ENCODE results near the gene WDR93. TPM values are rescaled to one million over a fixed set of nuclear protein-coding genes. Genes with fewer than 3 reads are reported as not detected.

Gene WDR93
- total RNA-seq, 1 experiment from 2014 or later, result not detected

- TF ChIP-seq USF2 (CRISPR knock-in tag; IDR thresholded peaks at IDR 0.05), result no peak
- no peak for TF ChIP-seq IRF2 (CRISPR knock-in tag; IDR thresholded peaks at IDR 0.05; ENCODE audit: borderline replicate concordance, low read depth)
- no peak for TF ChIP-seq ATF6 (CRISPR knock-in tag; IDR thresholded peaks at IDR 0.05)
- no peak for TF ChIP-seq ATF1 (CRISPR knock-in tag; IDR thresholded peaks at IDR 0.05)
- no peak for TF ChIP-seq ZNF232 (CRISPR knock-in tag; IDR thresholded peaks at IDR 0.05)
Observed at GRCh38 chr15:89749526-89749925, 58.9 kb downstream of the WDR93 start (continued).

DNA sequence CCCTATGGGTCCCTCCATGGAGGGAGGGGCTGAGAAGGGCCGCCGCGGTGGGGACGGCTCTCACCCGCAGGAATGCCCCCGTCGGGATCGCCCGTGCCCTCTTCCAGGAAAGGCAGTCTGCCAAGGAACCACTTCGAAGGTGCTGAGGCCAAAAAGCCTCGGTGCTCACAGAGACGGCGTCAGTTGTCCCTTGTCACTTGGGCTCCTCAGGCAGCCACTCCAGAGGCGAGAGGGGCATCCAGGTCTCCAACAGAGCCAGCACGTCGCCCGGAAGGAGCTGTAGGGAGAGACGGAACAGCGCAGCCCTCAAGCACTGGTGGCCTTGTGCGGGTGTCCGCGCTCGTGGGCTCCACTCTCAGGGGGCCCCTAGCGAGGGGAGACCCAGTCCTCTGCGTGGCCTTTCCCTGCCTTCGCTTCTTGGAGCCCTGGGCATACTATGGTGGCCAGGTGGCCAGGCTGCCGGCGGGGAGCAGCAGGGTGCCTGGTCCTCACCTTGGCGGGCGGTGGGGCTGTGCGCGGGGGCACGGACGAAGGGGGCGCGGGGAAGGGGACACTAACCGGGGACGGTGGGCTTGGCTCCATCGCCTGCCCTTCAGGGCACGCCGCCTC is 59.4 kb downstream of the WDR93 start:
- ATAC-seq (no peak), DNase-seq (ENCODE audit: low spot score) (no peak)
- Mint-ChIP-seq H3K4me3 (peak overlapping the region; percentile 62), H3K27ac (no peak overlapping the region), H3K27me3 (ENCODE audit: low read depth) (peaks cover 34% of the 10 kb centered on the region), H3K9me3 (no peaks in the 10 kb centered on the region), H3K36me3 (no peaks in the 10 kb centered on the region), H3K4me1 (peaks cover 20% of the 10 kb centered on the region; the same call in 1 of the 2 replicates)
- CTCF ChIA-PET, result interaction anchor here (0.8 to 6.7 kb wide), 13 partner anchors 9 to 391 kb away, joined by 3 to 54 read pairs (median 4); no protein-coding TSS in a partner anchor
- TF ChIP-seq ZBTB21 (CRISPR knock-in tag; IDR thresholded peaks at IDR 0.05; ENCODE audit: borderline replicate concordance) (no peak), JAZF1 (CRISPR knock-in tag; IDR thresholded peaks at IDR 0.05) (no peak), ZNF396 (CRISPR knock-in tag; IDR thresholded peaks at IDR 0.05; ENCODE audit: borderline replicate concordance) (no peak), ZNF423 (CRISPR knock-in tag; IDR thresholded peaks at IDR 0.05) (no peak), RELA (CRISPR knock-in tag; IDR thresholded peaks at IDR 0.05; ENCODE audit: borderline replicate concordance) (no peak), NR2C2 (CRISPR knock-in tag; IDR thresholded peaks at IDR 0.05) (no peak), ZNF671 (CRISPR knock-in tag; IDR thresholded peaks at IDR 0.05) (no peak), ZNF416 (CRISPR knock-in tag; IDR thresholded peaks at IDR 0.05) (no peak), MXD4 (CRISPR knock-in tag; IDR thresholded peaks at IDR 0.05; ENCODE audit: borderline replicate concordance) (no peak), GRHL2 (CRISPR knock-in tag; IDR thresholded peaks at IDR 0.05; ENCODE audit: insufficient replicate concordance, severe bottlenecking) (no peak), CBFB (CRISPR knock-in tag; IDR thresholded peaks at IDR 0.05; ENCODE audit: low read depth) (no peak), JUN (CRISPR knock-in tag; IDR thresholded peaks at IDR 0.05) (no peak), USF1 (CRISPR knock-in tag; IDR thresholded peaks at IDR 0.05) (no peak), ZNF121 (CRISPR knock-in tag; IDR thresholded peaks at IDR 0.05) (no peak), MLX (CRISPR knock-in tag; IDR thresholded peaks at IDR 0.05) (no peak), STAT6 (CRISPR knock-in tag; conservative IDR thresholded peaks at IDR 0.05; ENCODE audit: low read depth) (no peak), ZNF138 (CRISPR knock-in tag; conservative IDR thresholded peaks at IDR 0.05) (no peak)
- TF ChIP-seq, protein P1, sequence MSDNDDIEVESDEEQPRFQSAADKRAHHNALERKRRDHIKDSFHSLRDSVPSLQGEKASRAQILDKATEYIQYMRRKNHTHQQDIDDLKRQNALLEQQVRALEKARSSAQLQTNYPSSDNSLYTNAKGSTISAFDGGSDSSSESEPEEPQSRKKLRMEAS (CRISPR knock-in tag; IDR thresholded peaks at IDR 0.05), result no peak
- POLR2A ChIA-PET, result interaction anchor here (1.7 kb wide), 1 partner anchor 10 kb away, joined by 4 read pairs; no protein-coding TSS in a partner anchor

Data from WTC11 (cell line).